Activated naive CD8-positive, alpha-beta T cell treated with anti-CD3 and anti-CD28 coated beads, Interleukin-2, amount 10 ng/mL, durations not matched to agents 7 days and 5 days (primary cell): ENCODE results near the gene HMGCS1. TPM values are rescaled to one million over a fixed set of nuclear protein-coding genes. Genes with fewer than 3 reads are reported as not detected.
"Not testable (repeated sequence)": the region's sequence is repeated elsewhere in the genome, so short reads cannot be mapped to it uniquely, and the experiment has no call there.

Experiments
- ATAC-seq: fragments of 150-1000 bp; cut with Tn5 transposase; one replicate; pipeline ENCODE4 v1.10.0; 2021; ENCODE audit warnings: low read depth, moderate library complexity
- POLR2A ChIA-PET: fragments of 350-600 bp; sonication (Branson Sonifier 250); formaldehyde crosslinking; loops from one replicate; lab custom pipeline; 2021; ENCODE audit warnings: antibody characterized with exemption; lab: Charles Lee
- DNase-seq: peaks from one replicate; pipeline ENCODE4 v3.0.0; 2021
- H3K27ac Mint-ChIP-seq: one replicate; pipeline ENCODE4 v1.8.0; 2022; ENCODE audit warnings: mild to moderate bottlenecking, mixed read lengths
- H3K27me3 Mint-ChIP-seq: one replicate; pipeline ENCODE4 v1.8.0; 2022; ENCODE audit warnings: mild to moderate bottlenecking, moderate library complexity, mixed read lengths
- H3K36me3 Mint-ChIP-seq: one replicate; pipeline ENCODE4 v1.8.0; 2021; ENCODE audit warnings: mild to moderate bottlenecking, mixed read lengths
- H3K4me1 Mint-ChIP-seq: one replicate; pipeline ENCODE4 v1.8.0; 2021; ENCODE audit warnings: mixed read lengths
- H3K4me3 Mint-ChIP-seq: one replicate; pipeline ENCODE4 v1.8.0; 2022; ENCODE audit warnings: mild to moderate bottlenecking, moderate library complexity, mixed read lengths
- H3K9me3 Mint-ChIP-seq: one replicate; pipeline ENCODE4 v1.8.0; 2021; ENCODE audit warnings: mixed read lengths
- total RNA-seq, 2 experiments: library from RNA; stranded (reverse); gene quantifications; one replicate each; pipeline ENCODE4 v1.2.3, GENCODE V29; 2021

HMGCS1 gene
- total RNA-seq, 2 experiments from 2014 or later = 46.9 to 51.8 TPM

- peak overlapping the region; percentile 49 for H3K27ac Mint-ChIP-seq
- H3K4me1 Mint-ChIP-seq = peaks cover 6% of the 10 kb centered on the region
- no peak overlapping the region for H3K4me3 Mint-ChIP-seq
- H3K36me3 Mint-ChIP-seq = peaks cover 32% of the 10 kb centered on the region
- POLR2A ChIA-PET = no interaction called here
- ATAC-seq = no peak
- DNase-seq = no peak
- H3K9me3 Mint-ChIP-seq = no peaks in the 10 kb centered on the region
- no peaks in the 10 kb centered on the region for H3K27me3 Mint-ChIP-seq
Observed at GRCh38 chr5:43286623-43287022, 26.6 kb downstream of the HMGCS1 start.

GRCh38 chr5:43281840-43282658 lies 31.2 kb downstream of the HMGCS1 start:
- DNase-seq (no peak), ATAC-seq (no peak)
- Mint-ChIP-seq H3K36me3 (peaks cover 9% of the 10 kb centered on the region), H3K27me3 (no peaks in the 10 kb centered on the region), H3K9me3 (no peaks in the 10 kb centered on the region), H3K4me3 (no peak overlapping the region), H3K27ac (no peak overlapping the region), H3K4me1 (no peaks in the 10 kb centered on the region)
- POLR2A ChIA-PET = no interaction called here

- POLR2A ChIA-PET = no interaction called here
- Mint-ChIP-seq H3K9me3 (peaks cover 2% of the 10 kb centered on the region), H3K27ac (no peak overlapping the region), H3K4me1 (no peaks in the 10 kb centered on the region), H3K36me3 (no peaks in the 10 kb centered on the region), H3K4me3 (no peak overlapping the region), H3K27me3 (peaks cover 7% of the 10 kb centered on the region)
- DNase-seq (no peak), ATAC-seq (no peak)
Observed at GRCh38 chr5:43279548-43280274, 33.5 kb downstream of the HMGCS1 start.

- Mint-ChIP-seq H3K4me3 (no peak overlapping the region), H3K27me3 (peaks cover 13% of the 10 kb centered on the region), H3K27ac (no peak overlapping the region), H3K4me1 (peaks cover 3% of the 10 kb centered on the region), H3K36me3 (no peaks in the 10 kb centered on the region), H3K9me3 (peaks cover 2% of the 10 kb centered on the region)
- no peak for DNase-seq
- POLR2A ChIA-PET = no interaction called here
- no peak for ATAC-seq
Observed at GRCh38 chr5:43275391-43275790, 37.8 kb downstream of the HMGCS1 start.

- H3K27me3 Mint-ChIP-seq = peaks cover 16% of the 10 kb centered on the region
- ATAC-seq = no peak
- DNase-seq = no peak
- H3K9me3 Mint-ChIP-seq = peaks cover 2% of the 10 kb centered on the region
- H3K4me3 Mint-ChIP-seq = no peak overlapping the region
- peaks cover 3% of the 10 kb centered on the region for H3K4me1 Mint-ChIP-seq
- H3K27ac Mint-ChIP-seq = no peak overlapping the region
- H3K36me3 Mint-ChIP-seq = no peaks in the 10 kb centered on the region
- POLR2A ChIA-PET = no interaction called here
Observed at GRCh38 chr5:43274435-43275114, 38.6 kb downstream of the HMGCS1 start.

- H3K27me3 Mint-ChIP-seq = peaks cover 16% of the 10 kb centered on the region
- no peak overlapping the region for H3K27ac Mint-ChIP-seq
- POLR2A ChIA-PET = no interaction called here
Observed at GRCh38 chr5:43273552-43273951, 39.7 kb downstream of the HMGCS1 start.

GRCh38 chr5:43270645-43271044 lies 42.6 kb downstream of the HMGCS1 start:
- no peaks in the 10 kb centered on the region for H3K36me3 Mint-ChIP-seq
- peaks cover 9% of the 10 kb centered on the region for H3K27me3 Mint-ChIP-seq
- no peak overlapping the region for H3K27ac Mint-ChIP-seq
- POLR2A ChIA-PET = no interaction called here
- peaks cover 8% of the 10 kb centered on the region for H3K9me3 Mint-ChIP-seq
- H3K4me3 Mint-ChIP-seq = no peak overlapping the region
- peaks cover 4% of the 10 kb centered on the region for H3K4me1 Mint-ChIP-seq
- DNase-seq = no peak
- ATAC-seq = no peak

More at GRCh38 chr5:43273552-43273951, 39.7 kb downstream of the HMGCS1 start:
- Mint-ChIP-seq H3K4me3 (no peak overlapping the region), H3K36me3 (no peaks in the 10 kb centered on the region), H3K9me3 (peaks cover 3% of the 10 kb centered on the region), H3K4me1 (peaks cover 3% of the 10 kb centered on the region)
- ATAC-seq (no peak), DNase-seq (no peak)

GRCh38 chr5:43268188-43268820 lies 44.9 kb downstream of the HMGCS1 start:
- Mint-ChIP-seq H3K4me1 (peaks cover 2% of the 10 kb centered on the region), H3K27me3 (peaks cover 20% of the 10 kb centered on the region), H3K9me3 (peaks cover 9% of the 10 kb centered on the region), H3K36me3 (no peaks in the 10 kb centered on the region), H3K4me3 (no peak overlapping the region), H3K27ac (no peak overlapping the region)
- POLR2A ChIA-PET = no interaction called here
- DNase-seq (no peak), ATAC-seq (no peak)

GRCh38 chr5:43262269-43262668 lies 50.9 kb downstream of the HMGCS1 start:
- H3K27ac Mint-ChIP-seq, POLR2A ChIA-PET, ATAC-seq, H3K9me3 Mint-ChIP-seq, H3K4me1 Mint-ChIP-seq, H3K36me3 Mint-ChIP-seq, H3K4me3 Mint-ChIP-seq, DNase-seq: not testable (repeated sequence)
- H3K27me3 Mint-ChIP-seq = peaks cover 33% of the 10 kb centered on the region

GRCh38 chr5:43258116-43258515 lies 55.1 kb downstream of the HMGCS1 start:
- no peak for DNase-seq
- peaks cover 29% of the 10 kb centered on the region for H3K27me3 Mint-ChIP-seq
- H3K4me1 Mint-ChIP-seq = no peaks in the 10 kb centered on the region
- peaks cover 2% of the 10 kb centered on the region for H3K9me3 Mint-ChIP-seq
- POLR2A ChIA-PET = no interaction called here
- H3K4me3 Mint-ChIP-seq = no peak overlapping the region
- H3K36me3 Mint-ChIP-seq = no peaks in the 10 kb centered on the region
- ATAC-seq = no peak
- H3K27ac Mint-ChIP-seq = no peak overlapping the region

GRCh38 chr5:43256261-43256966 lies 56.8 kb downstream of the HMGCS1 start:
- peaks cover 2% of the 10 kb centered on the region for H3K9me3 Mint-ChIP-seq
- no peak for DNase-seq
- H3K27me3 Mint-ChIP-seq = peaks cover 20% of the 10 kb centered on the region
- no peak overlapping the region for H3K27ac Mint-ChIP-seq
- no peak overlapping the region for H3K4me3 Mint-ChIP-seq
- H3K36me3 Mint-ChIP-seq = no peaks in the 10 kb centered on the region
- no peak for ATAC-seq
- H3K4me1 Mint-ChIP-seq = no peaks in the 10 kb centered on the region
- POLR2A ChIA-PET = no interaction called here

- no peak for DNase-seq
- H3K4me1 Mint-ChIP-seq = no peaks in the 10 kb centered on the region
- peaks cover 20% of the 10 kb centered on the region for H3K27me3 Mint-ChIP-seq
- no peaks in the 10 kb centered on the region for H3K36me3 Mint-ChIP-seq
- POLR2A ChIA-PET = no interaction called here
- no peak overlapping the region for H3K4me3 Mint-ChIP-seq
- no peak for ATAC-seq
- no peak overlapping the region for H3K27ac Mint-ChIP-seq
- peaks cover 2% of the 10 kb centered on the region for H3K9me3 Mint-ChIP-seq
Observed at GRCh38 chr5:43255704-43256103, 57.5 kb downstream of the HMGCS1 start.

- H3K36me3 Mint-ChIP-seq = no peaks in the 10 kb centered on the region
- POLR2A ChIA-PET = no interaction called here
- no peak for DNase-seq
- no peak overlapping the region for H3K4me3 Mint-ChIP-seq
- no peak for ATAC-seq
- H3K4me1 Mint-ChIP-seq = no peaks in the 10 kb centered on the region
- H3K27me3 Mint-ChIP-seq = peaks cover 13% of the 10 kb centered on the region
- no peak overlapping the region for H3K27ac Mint-ChIP-seq
- H3K9me3 Mint-ChIP-seq = no peaks in the 10 kb centered on the region
Observed at GRCh38 chr5:43251754-43252153, 61.5 kb downstream of the HMGCS1 start.
